ENCODE measurements around the gene DMD.

GRCh38 chrX:33142331-33142730, 69.0 kb downstream of the DMD start:
- TF ChIP-seq POLR2AphosphoS5 (IDR thresholded peaks at IDR 0.05; ENCODE audit: low read depth, low read length) (no peak), POLR2A (IDR thresholded peaks at IDR 0.05; ENCODE audit: low read depth, low read length) (no peak), TAF1 (IDR thresholded peaks at IDR 0.05; ENCODE audit: borderline replicate concordance, low read depth, low read length) (no peak)
